ENCODE data around the gene GAB4.
"Not testable (repeated sequence)": the region's sequence is repeated elsewhere in the genome, so short reads cannot be mapped to it uniquely, and the experiment has no call there.

Gene GAB4, protein sequence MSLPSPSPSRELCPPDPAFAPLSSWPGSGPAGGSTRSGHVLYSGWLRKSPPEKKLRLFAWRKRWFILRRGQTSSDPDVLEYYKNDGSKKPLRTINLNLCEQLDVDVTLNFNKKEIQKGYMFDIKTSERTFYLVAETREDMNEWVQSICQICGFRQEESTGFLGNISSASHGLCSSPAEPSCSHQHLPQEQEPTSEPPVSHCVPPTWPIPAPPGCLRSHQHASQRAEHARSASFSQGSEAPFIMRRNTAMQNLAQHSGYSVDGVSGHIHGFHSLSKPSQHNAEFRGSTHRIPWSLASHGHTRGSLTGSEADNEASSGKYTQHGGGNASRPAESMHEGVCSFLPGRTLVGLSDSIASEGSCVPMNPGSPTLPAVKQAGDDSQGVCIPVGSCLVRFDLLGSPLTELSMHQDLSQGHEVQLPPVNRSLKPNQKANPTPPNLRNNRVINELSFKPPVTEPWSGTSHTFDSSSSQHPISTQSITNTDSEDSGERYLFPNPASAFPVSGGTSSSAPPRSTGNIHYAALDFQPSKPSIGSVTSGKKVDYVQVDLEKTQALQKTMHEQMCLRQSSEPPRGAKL

DNA sequence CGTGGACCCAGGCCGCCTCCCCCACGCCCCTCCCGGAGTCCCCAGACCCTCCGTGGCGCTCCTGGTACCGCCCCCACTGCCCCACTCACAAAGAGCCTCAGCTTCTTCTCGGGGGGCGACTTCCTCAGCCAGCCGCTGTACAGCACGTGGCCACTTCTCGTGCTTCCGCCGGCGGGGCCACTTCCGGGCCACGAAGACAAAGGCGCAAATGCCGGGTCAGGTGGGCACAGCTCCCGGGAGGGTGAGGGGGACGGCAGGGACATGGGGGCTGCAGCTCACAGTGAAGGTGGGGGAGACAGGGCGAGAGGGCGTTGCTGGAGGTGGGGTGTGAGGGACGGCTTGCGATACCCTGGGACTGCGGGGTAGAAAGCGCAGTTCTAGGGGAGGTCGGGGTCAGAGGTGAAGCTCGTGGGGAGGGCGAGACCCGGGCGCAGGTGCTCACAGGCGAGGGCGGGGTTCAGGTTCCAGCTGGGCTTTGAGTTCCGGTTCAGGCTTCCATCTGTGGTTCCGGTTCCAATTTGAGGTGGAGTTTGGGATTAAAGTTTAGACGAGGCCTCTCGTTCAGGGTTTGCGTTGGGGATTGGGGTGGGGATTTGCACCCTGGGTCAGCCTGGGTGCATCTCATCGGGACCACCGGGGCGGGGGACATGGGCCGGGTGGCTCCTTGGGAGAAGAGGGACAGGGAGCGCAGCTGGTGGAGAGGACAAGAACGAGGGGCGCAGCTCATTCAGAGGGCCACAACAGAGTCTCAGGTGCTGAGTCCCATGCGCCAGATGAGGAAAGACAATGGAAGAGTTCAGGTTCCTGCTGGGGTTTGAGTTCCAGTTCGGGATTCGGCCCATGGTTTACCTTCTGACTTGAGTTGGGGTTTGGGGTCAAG is at the start of gene GAB4:
Gene GAB4, minus strand, starts transcription at position 371 of the 880 bp plus-strand sequence. Its CDS starts 108 bp downstream, at position 263.
- Histone ChIP-seq H3K9me3 (ENCODE audit: control insufficient read depth, insufficient read depth, low read length) (no peaks in the 10 kb centered on the region), H3K9ac (ENCODE audit: low read depth, low read length) (peak within 1 kb of the TSS; percentile 60), H3K4me1 (ENCODE audit: control insufficient read depth, insufficient read depth, low read length) (no peaks in the 10 kb centered on the region), H3K36me3 (ENCODE audit: control insufficient read depth, insufficient read depth, low read length) (no peaks in the 10 kb centered on the region), H3K27me3 (ENCODE audit: control insufficient read depth, insufficient read depth, low read length) (peaks cover 42% of the 10 kb centered on the region), H3K4me3 (ENCODE audit: low read depth, low read length) (peak within 1 kb of the TSS; percentile 58)

DNA sequence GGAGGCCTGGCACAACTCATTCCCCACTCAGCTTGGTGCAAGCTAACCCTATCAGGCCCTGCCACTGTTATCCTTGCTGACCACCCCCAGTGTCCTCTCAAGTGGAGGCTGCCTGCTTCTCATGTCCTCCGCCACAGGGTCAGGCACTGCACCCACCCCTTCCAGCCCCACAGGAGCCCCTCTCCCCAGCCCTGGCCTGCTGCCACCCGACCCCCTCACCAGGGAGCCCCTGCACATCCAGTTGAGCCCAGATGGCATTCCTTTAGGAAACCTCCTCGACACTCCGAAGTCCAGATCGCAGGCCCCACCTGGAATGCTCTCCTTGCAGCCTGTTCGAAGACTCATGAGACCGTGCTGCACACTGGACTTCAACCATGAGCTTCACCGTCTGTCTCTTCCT is 48.8 kb upstream of the GAB4 start:
- H3K36me3 ChIP-seq (ENCODE audit: control insufficient read depth, insufficient read depth, low read length): no peaks in the 10 kb centered on the region
- H3K9me3 ChIP-seq (ENCODE audit: control insufficient read depth, insufficient read depth, low read length): no peaks in the 10 kb centered on the region
- peaks cover 2% of the 10 kb centered on the region for H3K27me3 ChIP-seq (ENCODE audit: control insufficient read depth, insufficient read depth, low read length)
- no peak overlapping the region for H3K9ac ChIP-seq (ENCODE audit: low read depth, low read length)
- H3K4me3 ChIP-seq (ENCODE audit: low read depth, low read length): no peak overlapping the region
- H3K4me1 ChIP-seq (ENCODE audit: control insufficient read depth, insufficient read depth, low read length): no peaks in the 10 kb centered on the region

DNA sequence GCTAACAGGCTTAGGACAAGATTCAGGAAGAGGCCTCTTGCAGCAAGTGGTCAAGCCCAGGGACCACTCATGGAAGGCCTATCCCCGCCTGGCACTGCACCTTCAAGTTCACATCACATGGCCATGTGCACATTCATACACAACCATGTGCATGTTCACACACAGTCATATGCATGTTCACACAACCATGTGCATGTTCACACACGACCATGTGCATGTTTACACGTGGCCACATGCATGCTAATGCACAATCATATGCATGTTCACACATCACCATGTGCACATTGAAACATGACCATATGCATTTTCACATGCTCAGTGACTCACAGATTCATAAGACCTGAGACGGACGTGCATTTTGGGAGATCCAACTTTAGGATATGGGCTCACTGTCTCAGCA is 48.0 kb upstream of the GAB4 start:
- no peak overlapping the region for H3K9ac ChIP-seq (ENCODE audit: low read depth, low read length)
- no peak overlapping the region for H3K4me3 ChIP-seq (ENCODE audit: low read depth, low read length)
- no peaks in the 10 kb centered on the region for H3K4me1 ChIP-seq (ENCODE audit: control insufficient read depth, insufficient read depth, low read length)
- H3K27me3 ChIP-seq (ENCODE audit: control insufficient read depth, insufficient read depth, low read length): peaks cover 2% of the 10 kb centered on the region
- no peaks in the 10 kb centered on the region for H3K9me3 ChIP-seq (ENCODE audit: control insufficient read depth, insufficient read depth, low read length)
- no peaks in the 10 kb centered on the region for H3K36me3 ChIP-seq (ENCODE audit: control insufficient read depth, insufficient read depth, low read length)

DNA sequence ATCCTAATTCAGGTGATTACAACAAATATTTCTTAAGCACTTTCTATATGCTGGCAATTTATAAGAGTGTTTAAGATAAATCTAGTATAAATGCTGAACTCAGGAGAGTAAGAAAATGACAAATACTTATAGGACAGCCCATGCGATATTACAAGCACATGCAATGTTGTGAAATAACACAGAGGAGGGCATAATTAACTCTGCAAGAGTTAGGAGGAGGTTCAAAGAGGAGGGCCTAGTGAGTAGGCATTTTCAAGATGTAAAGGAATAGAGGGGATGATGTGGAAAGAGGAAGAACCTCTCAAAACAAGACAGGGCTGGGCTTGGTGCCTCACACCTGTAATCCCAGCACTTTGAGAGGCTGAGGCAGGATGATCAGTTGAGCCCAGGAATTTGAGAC is 39.6 kb upstream of the GAB4 start:
- no peak overlapping the region for H3K4me3 ChIP-seq (ENCODE audit: low read depth, low read length)
- no peaks in the 10 kb centered on the region for H3K4me1 ChIP-seq (ENCODE audit: control insufficient read depth, insufficient read depth, low read length)
- H3K9ac ChIP-seq (ENCODE audit: low read depth, low read length): no peak overlapping the region
- peaks cover 4% of the 10 kb centered on the region for H3K27me3 ChIP-seq (ENCODE audit: control insufficient read depth, insufficient read depth, low read length)
- no peaks in the 10 kb centered on the region for H3K9me3 ChIP-seq (ENCODE audit: control insufficient read depth, insufficient read depth, low read length)
- H3K36me3 ChIP-seq (ENCODE audit: control insufficient read depth, insufficient read depth, low read length): no peaks in the 10 kb centered on the region

DNA sequence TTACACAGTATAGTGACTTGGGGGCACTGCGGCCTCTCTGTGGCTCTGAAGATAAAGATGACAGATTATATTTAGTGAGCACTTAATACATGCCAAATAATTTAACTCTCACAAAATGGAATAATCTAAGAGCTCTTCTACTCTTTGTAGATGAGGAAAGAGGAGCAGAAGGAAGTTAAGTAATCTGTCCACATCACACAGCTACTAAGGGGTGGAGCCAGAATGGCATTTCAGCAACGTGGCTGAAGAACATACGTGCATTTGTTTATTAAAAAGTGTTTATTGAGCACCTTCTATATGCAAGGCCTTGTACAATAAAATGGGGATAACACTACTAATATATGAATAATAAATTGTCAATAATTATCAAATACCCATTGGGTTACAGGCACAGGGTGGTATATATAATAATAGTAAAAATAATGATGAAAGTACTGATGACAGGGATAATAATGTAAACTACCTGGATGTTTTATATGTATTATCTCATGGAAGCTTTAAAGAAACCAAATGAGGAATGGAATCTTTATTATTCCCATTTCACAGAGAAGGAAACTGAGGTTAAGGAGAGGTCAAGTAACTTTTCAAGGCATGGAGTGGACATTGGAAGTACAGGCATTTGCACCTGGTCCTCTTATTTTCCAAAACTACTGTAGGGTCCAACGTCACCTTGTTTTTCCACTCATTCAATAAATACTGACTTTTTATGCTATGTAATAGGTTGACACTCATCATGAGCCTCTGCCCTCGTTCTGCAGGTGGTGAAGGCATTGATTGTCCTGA is 38.7 kb upstream of the GAB4 start:
- peaks cover 4% of the 10 kb centered on the region for H3K27me3 ChIP-seq (ENCODE audit: control insufficient read depth, insufficient read depth, low read length)
- no peaks in the 10 kb centered on the region for H3K4me1 ChIP-seq (ENCODE audit: control insufficient read depth, insufficient read depth, low read length)

DNA sequence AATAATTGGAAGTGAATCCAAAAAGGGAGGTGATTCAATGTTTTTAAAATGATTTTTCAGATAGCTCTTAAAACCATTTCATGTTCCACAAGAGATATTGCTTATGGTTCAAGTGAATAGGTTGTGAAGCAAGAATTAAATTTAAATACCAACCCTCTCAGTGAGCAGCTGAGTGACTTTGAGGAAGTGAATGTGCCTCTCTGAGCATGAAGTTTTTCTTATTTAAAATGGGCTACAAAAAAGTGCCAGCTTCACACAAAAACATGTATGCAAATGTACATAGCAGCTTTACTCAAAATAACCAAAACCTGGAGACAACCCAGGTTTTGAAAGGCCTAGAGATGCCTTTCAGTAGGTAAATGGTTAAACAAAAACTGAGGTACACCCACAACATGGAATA is 35.5 kb upstream of the GAB4 start:
- Histone ChIP-seq H3K4me1 (ENCODE audit: control insufficient read depth, insufficient read depth, low read length) (no peaks in the 10 kb centered on the region), H3K27me3 (ENCODE audit: control insufficient read depth, insufficient read depth, low read length) (peaks cover 4% of the 10 kb centered on the region), H3K4me3 (ENCODE audit: low read depth, low read length) (no peak overlapping the region), H3K9ac (ENCODE audit: low read depth, low read length) (no peak overlapping the region), H3K9me3 (ENCODE audit: control insufficient read depth, insufficient read depth, low read length) (no peaks in the 10 kb centered on the region), H3K36me3 (ENCODE audit: control insufficient read depth, insufficient read depth, low read length) (no peaks in the 10 kb centered on the region)

More for the DNA sequence above, 38.7 kb upstream of the GAB4 start:
- no peaks in the 10 kb centered on the region for H3K36me3 ChIP-seq (ENCODE audit: control insufficient read depth, insufficient read depth, low read length)
- H3K4me3 ChIP-seq (ENCODE audit: low read depth, low read length): no peak overlapping the region
- no peak overlapping the region for H3K9ac ChIP-seq (ENCODE audit: low read depth, low read length)
- no peaks in the 10 kb centered on the region for H3K9me3 ChIP-seq (ENCODE audit: control insufficient read depth, insufficient read depth, low read length)

DNA sequence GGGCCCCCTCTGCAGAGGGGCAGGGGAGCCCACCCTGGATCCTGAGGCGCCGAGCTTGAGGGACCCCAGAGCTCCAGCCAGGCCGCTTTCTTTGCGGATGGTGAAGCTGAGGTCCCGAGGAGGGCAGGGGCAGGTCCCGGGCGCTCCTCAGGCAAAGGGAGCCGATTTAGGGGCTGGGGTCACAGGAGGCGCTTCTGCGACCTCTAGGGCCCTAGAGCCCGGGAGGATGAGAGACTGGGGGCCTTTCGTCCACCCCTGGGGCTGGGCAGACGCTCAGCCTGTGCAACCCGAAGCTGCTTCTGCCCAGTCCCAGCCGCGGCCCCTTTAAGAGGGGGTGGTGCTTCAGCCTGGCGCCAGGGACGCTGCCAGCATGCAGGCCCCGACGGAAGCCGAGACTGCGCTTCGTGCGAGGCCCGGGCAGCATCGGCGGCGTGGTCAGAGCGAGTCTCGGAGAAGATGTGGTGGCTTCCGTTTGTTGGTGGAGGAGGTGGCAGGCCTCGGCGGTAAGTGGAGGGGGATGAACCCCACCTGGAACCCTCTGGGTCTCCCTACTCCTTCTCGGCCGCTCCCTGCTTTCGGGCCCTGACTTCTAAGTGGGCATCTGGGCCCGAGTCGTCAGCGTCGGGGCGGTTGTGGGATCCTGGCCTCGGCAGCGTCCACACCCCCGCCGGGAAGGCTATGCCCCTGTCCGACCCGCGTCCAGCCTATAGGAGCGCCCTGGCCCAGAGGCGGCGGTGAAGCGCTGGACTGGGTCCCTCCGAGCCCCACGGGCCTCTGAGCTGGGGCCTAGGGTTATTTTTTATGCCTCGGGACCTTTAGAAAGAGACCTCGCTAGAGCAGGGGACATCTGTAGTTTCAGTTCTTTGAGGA is 29.1 kb upstream of the GAB4 start:
- not testable (repeated sequence) for H3K4me1 ChIP-seq (ENCODE audit: control insufficient read depth, insufficient read depth, low read length); H3K4me3 ChIP-seq (ENCODE audit: low read depth, low read length); H3K27me3 ChIP-seq (ENCODE audit: control insufficient read depth, insufficient read depth, low read length); H3K9ac ChIP-seq (ENCODE audit: low read depth, low read length); H3K36me3 ChIP-seq (ENCODE audit: control insufficient read depth, insufficient read depth, low read length); H3K9me3 ChIP-seq (ENCODE audit: control insufficient read depth, insufficient read depth, low read length)

DNA sequence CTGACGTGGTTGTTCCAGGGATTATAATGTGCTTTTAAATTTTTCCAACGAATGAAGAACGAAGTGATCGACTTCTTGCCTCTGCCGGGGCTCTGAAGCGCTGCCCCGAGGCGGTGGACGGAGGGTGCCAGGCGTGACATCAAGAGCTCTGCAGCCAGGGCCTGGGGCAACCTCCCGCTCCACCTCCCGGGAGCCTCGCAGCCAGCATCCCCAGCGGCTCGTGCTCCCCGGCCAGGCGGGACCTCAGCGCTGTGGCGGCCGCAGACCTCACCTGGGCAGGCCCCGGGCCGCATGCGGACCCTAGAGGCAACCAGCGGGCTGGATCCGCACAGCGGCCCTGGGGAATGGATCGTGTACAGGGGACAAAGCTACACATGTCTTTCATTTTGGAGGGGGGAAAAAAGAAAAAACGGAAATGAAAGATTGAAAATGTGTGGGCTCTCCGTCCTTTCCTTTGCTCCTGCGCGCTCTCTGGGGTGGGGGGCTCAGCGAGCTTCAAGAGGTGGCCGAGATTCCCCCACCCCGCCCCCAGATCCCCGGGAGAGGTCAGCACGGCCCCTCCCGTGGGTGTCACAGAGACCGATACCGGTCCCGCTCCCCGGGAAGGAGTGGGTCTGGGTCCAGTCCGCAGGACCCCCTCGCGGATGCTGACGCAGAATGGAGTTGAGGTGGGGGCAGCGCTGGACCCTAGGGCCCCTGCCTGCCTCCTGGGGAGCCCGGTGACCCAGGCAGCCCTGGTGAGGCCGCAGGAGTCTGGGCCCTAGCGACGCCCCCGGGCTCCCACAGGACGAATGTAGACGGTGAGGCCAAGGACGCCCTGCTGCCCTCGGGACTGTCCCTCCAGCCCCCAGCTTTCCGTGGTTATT is 28.2 kb upstream of the GAB4 start:
- H3K4me1 ChIP-seq (ENCODE audit: control insufficient read depth, insufficient read depth, low read length); H3K4me3 ChIP-seq (ENCODE audit: low read depth, low read length); H3K27me3 ChIP-seq (ENCODE audit: control insufficient read depth, insufficient read depth, low read length); H3K36me3 ChIP-seq (ENCODE audit: control insufficient read depth, insufficient read depth, low read length); H3K9me3 ChIP-seq (ENCODE audit: control insufficient read depth, insufficient read depth, low read length); H3K9ac ChIP-seq (ENCODE audit: low read depth, low read length): not testable (repeated sequence)

DNA sequence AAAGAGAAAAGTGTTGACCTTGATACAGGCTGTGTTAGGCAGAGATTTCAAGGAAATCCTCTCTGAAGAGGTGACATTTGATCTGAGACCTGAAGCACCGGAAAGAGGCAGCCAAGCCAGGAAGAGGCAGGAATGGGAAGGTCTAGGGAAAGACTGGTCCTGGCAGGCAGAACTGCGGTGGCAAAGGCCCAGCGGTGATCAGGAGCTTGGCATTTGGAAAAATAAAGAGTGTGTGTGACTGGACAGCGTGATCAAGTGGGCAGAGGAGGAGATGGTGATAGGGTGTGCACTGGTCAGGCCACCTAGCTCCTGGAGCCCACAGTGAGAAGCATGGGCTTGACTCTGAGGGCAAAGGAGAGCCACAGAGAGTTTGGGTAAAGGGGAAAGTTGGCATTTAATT is 27.2 kb upstream of the GAB4 start:
- Histone ChIP-seq H3K4me1 (ENCODE audit: control insufficient read depth, insufficient read depth, low read length) (no peaks in the 10 kb centered on the region), H3K36me3 (ENCODE audit: control insufficient read depth, insufficient read depth, low read length) (no peaks in the 10 kb centered on the region), H3K9ac (ENCODE audit: low read depth, low read length) (no peak overlapping the region), H3K27me3 (ENCODE audit: control insufficient read depth, insufficient read depth, low read length) (peaks cover 3% of the 10 kb centered on the region), H3K9me3 (ENCODE audit: control insufficient read depth, insufficient read depth, low read length) (no peaks in the 10 kb centered on the region), H3K4me3 (ENCODE audit: low read depth, low read length) (no peak overlapping the region)

DNA sequence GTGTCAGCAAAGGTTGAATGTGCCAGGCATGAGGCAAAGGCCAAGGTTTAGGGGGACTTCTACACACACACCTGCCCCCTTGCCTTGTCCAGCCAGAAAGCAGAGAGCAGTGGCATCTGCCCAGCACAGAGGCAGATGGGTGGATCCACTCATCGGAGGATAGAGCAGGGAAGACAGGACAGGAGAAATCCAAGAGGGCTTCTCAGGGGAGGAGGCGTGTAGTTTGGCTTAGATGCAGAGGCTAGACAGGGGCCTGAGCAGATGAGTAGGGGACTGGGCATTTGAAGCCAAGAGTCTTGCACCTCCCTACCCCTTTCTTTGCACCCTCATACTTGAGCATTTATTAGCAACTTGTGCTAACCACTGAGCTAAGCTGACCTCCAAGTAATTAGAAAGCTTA is 26.5 kb upstream of the GAB4 start:
- not testable (repeated sequence) for H3K27me3 ChIP-seq (ENCODE audit: control insufficient read depth, insufficient read depth, low read length); H3K4me3 ChIP-seq (ENCODE audit: low read depth, low read length); H3K9me3 ChIP-seq (ENCODE audit: control insufficient read depth, insufficient read depth, low read length); H3K36me3 ChIP-seq (ENCODE audit: control insufficient read depth, insufficient read depth, low read length); H3K9ac ChIP-seq (ENCODE audit: low read depth, low read length); H3K4me1 ChIP-seq (ENCODE audit: control insufficient read depth, insufficient read depth, low read length)

Measured in iPS-15b (cell line).